ENCODE measurements around the gene ZNF470. TPM values are rescaled to one million over a fixed set of nuclear protein-coding genes. Genes with fewer than 3 reads are reported as not detected.

Gene ZNF470
- total RNA-seq, 1 experiment from 2014 or later: 5.1 TPM

- peak overlapping the region; percentile 99 for H3K4me3 ChIP-seq (ENCODE audit: low read depth, low read length, poor library complexity, severe bottlenecking)
- no peak for DNase-seq (ENCODE audit: low spot score)
These were observed 28.3 kb downstream of the ZNF470 start for GRCh38 chr19:56595548-56595899.

DNA sequence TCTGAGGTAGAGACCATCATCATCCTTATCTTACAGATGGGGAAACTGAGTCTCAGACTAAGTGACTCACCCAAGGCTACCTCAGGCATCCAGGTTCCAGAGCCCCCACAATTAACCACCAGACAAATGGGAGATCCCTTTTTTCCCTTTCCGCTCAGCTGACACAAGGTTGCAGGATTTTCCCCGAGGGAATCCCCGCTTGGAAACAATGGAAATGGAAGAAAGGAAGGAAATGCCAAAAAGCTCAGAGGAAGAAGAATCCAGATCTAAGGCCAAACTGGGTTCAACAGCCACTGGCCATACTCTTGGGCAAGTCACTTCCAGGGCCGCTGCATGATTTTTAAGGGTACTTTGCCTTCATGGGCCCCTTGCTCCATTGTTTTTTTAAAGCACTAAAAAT lies 29.4 kb downstream of the ZNF470 start:
- TF ChIP-seq EZH2 (IDR thresholded peaks at IDR 0.05; ENCODE audit: borderline replicate concordance, low read depth, low read length, poor library complexity, severe bottlenecking): no peak
- no peak for TF ChIP-seq CTCF (conservative IDR thresholded peaks at IDR 0.05; ENCODE audit: low read depth, low read length)
- H3K4me1 ChIP-seq (ENCODE audit: insufficient read depth, low read length, poor library complexity, severe bottlenecking): no peaks in the 10 kb centered on the region
- H3K27me3 ChIP-seq (replicated peaks; ENCODE audit: insufficient read depth, low read depth, low read length, poor library complexity): no peaks in the 10 kb centered on the region
- peak overlapping the region; percentile 99 for H3K4me3 ChIP-seq (ENCODE audit: low read depth, low read length, poor library complexity, severe bottlenecking)
- no peak overlapping the region for H3K27ac ChIP-seq (ENCODE audit: low read depth, low read length, poor library complexity, severe bottlenecking)
- ChIA-PET POLR2A (ENCODE audit: low non-redundant PET) (no interaction called here), CTCF (no interaction called here)
- no TSS peak for BruUV-seq (replicated peaks)
- peaks cover 6% of the 10 kb centered on the region for H3K9me3 ChIP-seq (ENCODE audit: low read depth, low read length, poor library complexity, severe bottlenecking)
- peaks cover 29% of the 10 kb centered on the region for H3K36me3 ChIP-seq (ENCODE audit: insufficient read depth, low read length, poor library complexity, severe bottlenecking)
- no peak for DNase-seq (ENCODE audit: low spot score)
- intact Hi-C loops (cut with micrococcal nuclease; ENCODE audit: unreplicated experiment): no loop called here

More at GRCh38 chr19:56595548-56595899, 28.3 kb downstream of the ZNF470 start:
- no peaks in the 10 kb centered on the region for H3K9me3 ChIP-seq (ENCODE audit: low read depth, low read length, poor library complexity, severe bottlenecking)
- ChIA-PET CTCF (no interaction called here), POLR2A (ENCODE audit: low non-redundant PET) (no interaction called here)
- no TSS peak for BruUV-seq (replicated peaks)
- peaks cover 18% of the 10 kb centered on the region for H3K36me3 ChIP-seq (ENCODE audit: insufficient read depth, low read length, poor library complexity, severe bottlenecking)
- no peaks in the 10 kb centered on the region for H3K4me1 ChIP-seq (ENCODE audit: insufficient read depth, low read length, poor library complexity, severe bottlenecking)
- H3K27me3 ChIP-seq (replicated peaks; ENCODE audit: insufficient read depth, low read depth, low read length, poor library complexity): no peaks in the 10 kb centered on the region
- no peak for TF ChIP-seq CTCF (conservative IDR thresholded peaks at IDR 0.05; ENCODE audit: low read depth, low read length)
- TF ChIP-seq EZH2 (IDR thresholded peaks at IDR 0.05; ENCODE audit: borderline replicate concordance, low read depth, low read length, poor library complexity, severe bottlenecking): no peak
- intact Hi-C loops (cut with micrococcal nuclease; ENCODE audit: unreplicated experiment): no loop called here
- H3K27ac ChIP-seq (ENCODE audit: low read depth, low read length, poor library complexity, severe bottlenecking): peak overlapping the region; percentile 88

DNA sequence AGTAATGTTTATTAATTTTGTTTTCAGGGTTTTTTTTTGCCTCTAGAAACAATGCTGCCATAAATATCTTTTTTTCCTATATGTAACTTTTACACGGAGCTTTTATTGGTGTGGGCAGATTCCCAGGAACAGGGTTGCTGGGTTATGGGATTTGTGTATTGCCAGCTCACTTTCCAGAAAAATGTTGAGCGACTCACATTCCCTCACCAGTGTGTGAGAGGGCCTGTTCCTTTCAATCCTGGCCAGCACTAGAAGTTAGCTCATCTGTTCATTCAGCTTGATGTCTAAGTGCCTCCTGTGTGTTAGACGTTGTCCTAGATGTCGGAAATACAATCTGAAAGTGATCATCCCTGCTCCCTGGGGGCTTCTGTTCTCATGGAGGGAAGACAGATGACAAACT lies 30.4 kb downstream of the ZNF470 start:
- no peak for DNase-seq (ENCODE audit: low spot score)
- Histone ChIP-seq H3K27ac (ENCODE audit: low read depth, low read length, poor library complexity, severe bottlenecking) (no peak overlapping the region), H3K27me3 (replicated peaks; ENCODE audit: insufficient read depth, low read depth, low read length, poor library complexity) (no peaks in the 10 kb centered on the region), H3K36me3 (ENCODE audit: insufficient read depth, low read length, poor library complexity, severe bottlenecking) (peaks cover 36% of the 10 kb centered on the region), H3K9me3 (ENCODE audit: low read depth, low read length, poor library complexity, severe bottlenecking) (peaks cover 12% of the 10 kb centered on the region), H3K4me3 (ENCODE audit: low read depth, low read length, poor library complexity, severe bottlenecking) (no peak overlapping the region), H3K4me1 (ENCODE audit: insufficient read depth, low read length, poor library complexity, severe bottlenecking) (no peaks in the 10 kb centered on the region)
- ChIA-PET POLR2A (ENCODE audit: low non-redundant PET) (no interaction called here), CTCF (no interaction called here)
- intact Hi-C loops (cut with micrococcal nuclease; ENCODE audit: unreplicated experiment): no loop called here
- no peak for TF ChIP-seq EZH2 (IDR thresholded peaks at IDR 0.05; ENCODE audit: borderline replicate concordance, low read depth, low read length, poor library complexity, severe bottlenecking)
- no peak for TF ChIP-seq CTCF (conservative IDR thresholded peaks at IDR 0.05; ENCODE audit: low read depth, low read length)
- no TSS peak for BruUV-seq (replicated peaks)
